ENCODE data around the gene KLHL17.

Gene KLHL17

GRCh38 chr1:925561-926421 lies 34.6 kb upstream of the KLHL17 start:
- Histone ChIP-seq H3K4me1 (no peaks in the 10 kb centered on the region), H3K27me3 (ENCODE audit: control insufficient read depth, insufficient read depth, low read length) (no peaks in the 10 kb centered on the region)

GRCh38 chr1:927234-927633 lies 33.1 kb upstream of the KLHL17 start:
- no peaks in the 10 kb centered on the region for H3K4me1 ChIP-seq
- H3K79me2 ChIP-seq: no peaks in the 10 kb centered on the region
- no peak overlapping the region for H2AFZ ChIP-seq
- no peaks in the 10 kb centered on the region for H3K36me3 ChIP-seq (ENCODE audit: control insufficient read depth, insufficient read depth, low read length)
- no peaks in the 10 kb centered on the region for H3K27me3 ChIP-seq (ENCODE audit: control insufficient read depth, insufficient read depth, low read length)
- H3K9me3 ChIP-seq (ENCODE audit: control insufficient read depth, low read length): no peaks in the 10 kb centered on the region
- no peak overlapping the region for H3K9ac ChIP-seq
- no peak overlapping the region for H3K4me3 ChIP-seq (ENCODE audit: low read depth, low read length)
- no peak overlapping the region for H3K4me2 ChIP-seq (ENCODE audit: low read length)
- TF ChIP-seq CTCF (IDR thresholded peaks at IDR 0.05): no peak
- H3K27ac ChIP-seq: no peak overlapping the region

More at GRCh38 chr1:925561-926421, 34.6 kb upstream of the KLHL17 start:
- Histone ChIP-seq H3K4me2 (ENCODE audit: low read length) (peak overlapping the region; percentile 53), H3K79me2 (no peaks in the 10 kb centered on the region), H2AFZ (no peak overlapping the region), H3K4me3 (ENCODE audit: low read depth, low read length) (no peak overlapping the region), H3K27ac (no peak overlapping the region), H3K9me3 (ENCODE audit: control insufficient read depth, low read length) (no peaks in the 10 kb centered on the region), H3K36me3 (ENCODE audit: control insufficient read depth, insufficient read depth, low read length) (no peaks in the 10 kb centered on the region), H3K9ac (no peak overlapping the region)
- no peak for TF ChIP-seq CTCF (IDR thresholded peaks at IDR 0.05)

GRCh38 chr1:927748-928147 lies 32.6 kb upstream of the KLHL17 start:
- Histone ChIP-seq H2AFZ (no peak overlapping the region), H3K4me1 (no peaks in the 10 kb centered on the region), H3K27me3 (ENCODE audit: control insufficient read depth, insufficient read depth, low read length) (no peaks in the 10 kb centered on the region), H3K27ac (no peak overlapping the region), H3K4me3 (ENCODE audit: low read depth, low read length) (no peak overlapping the region), H3K79me2 (no peaks in the 10 kb centered on the region), H3K9ac (no peak overlapping the region), H3K36me3 (ENCODE audit: control insufficient read depth, insufficient read depth, low read length) (no peaks in the 10 kb centered on the region), H3K9me3 (ENCODE audit: control insufficient read depth, low read length) (no peaks in the 10 kb centered on the region), H3K4me2 (ENCODE audit: low read length) (no peak overlapping the region)
- no peak for TF ChIP-seq CTCF (IDR thresholded peaks at IDR 0.05)

- H3K4me3 ChIP-seq (ENCODE audit: low read depth, low read length): no peak overlapping the region
- no peak overlapping the region for H3K27ac ChIP-seq
- no peaks in the 10 kb centered on the region for H3K9me3 ChIP-seq (ENCODE audit: control insufficient read depth, low read length)
- H3K4me2 ChIP-seq (ENCODE audit: low read length): no peak overlapping the region
- H3K79me2 ChIP-seq: no peaks in the 10 kb centered on the region
- H3K9ac ChIP-seq: no peak overlapping the region
- no peaks in the 10 kb centered on the region for H3K4me1 ChIP-seq
- TF ChIP-seq CTCF (IDR thresholded peaks at IDR 0.05): no peak
- no peaks in the 10 kb centered on the region for H3K27me3 ChIP-seq (ENCODE audit: control insufficient read depth, insufficient read depth, low read length)
- no peak overlapping the region for H2AFZ ChIP-seq
- H3K36me3 ChIP-seq (ENCODE audit: control insufficient read depth, insufficient read depth, low read length): no peaks in the 10 kb centered on the region
These were observed 31.3 kb upstream of the KLHL17 start for GRCh38 chr1:928825-929661.

Measured in parathyroid adenoma (tissue), 2 donors.